Measurements from ENCODE around the gene ZNF277. TPM values are rescaled to one million over a fixed set of nuclear protein-coding genes. Genes with fewer than 3 reads are reported as not detected.

ZNF277 gene
- total and polyA plus RNA-seq, 10 of the 15 experiments (the other 5 are each of a cell fraction or from before 2014, with no cell fraction given), result 10.6 to 33.9 (median 22.0) TPM

DNA sequence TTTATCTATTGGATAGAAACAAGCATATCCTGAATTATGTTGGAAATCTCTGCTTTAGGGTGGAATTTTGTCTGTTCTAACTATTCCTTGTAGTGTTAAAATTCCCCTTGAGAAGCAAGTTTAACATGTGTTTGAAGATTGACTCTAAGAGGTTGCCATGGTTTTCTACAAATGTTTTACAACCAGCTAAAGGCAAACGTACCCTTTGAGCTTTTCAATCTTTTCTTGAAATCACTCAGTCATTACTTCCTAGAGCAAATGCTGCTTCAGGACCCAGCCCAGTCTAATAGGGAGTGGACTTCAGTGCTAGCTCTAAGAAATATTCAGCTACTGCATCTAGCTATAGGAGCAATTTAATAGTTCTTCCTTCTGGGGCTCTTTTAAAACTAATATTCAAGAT, 125.0 kb downstream of the ZNF277 start:
- intact Hi-C loops (cut with micrococcal nuclease; ENCODE audit: unreplicated experiment) (no loop called here), in situ Hi-C loops (cut with MboI) (no loop called here)
- no TSS peak for BruUV-seq (replicated peaks)
- DNase-seq (ENCODE audit: low read depth, low spot score), result no peak
- 40% methylated on average over 1 of the region's 1 CpG for WGBS (ENCODE audit: insufficient coverage, insufficient replicate concordance, low lambda C conversion rate, missing lambda C conversion rate)
- Histone ChIP-seq H2AFZ (ENCODE audit: control insufficient read depth, low read depth, low read length) (no peak overlapping the region), H4K20me1 (ENCODE audit: control insufficient read depth, insufficient read depth) (no peaks in the 10 kb centered on the region), H3K36me3 (ENCODE audit: control insufficient read depth in 2 of 2, insufficient read depth in 2 of 2, low read length in 1 of 2) (no peaks in the 10 kb centered on the region; a peak in 1 of 4 replicates), H3K9me3 (replicated peaks; ENCODE audit: control insufficient read depth, insufficient read depth, low read length) (no peaks in the 10 kb centered on the region), H3K4me3 (no peak overlapping the region), H3K27me3 (replicated peaks in 1 of 2; ENCODE audit: control insufficient read depth in 2 of 2, insufficient read depth in 2 of 2, low read length in 1 of 2) (no peaks in the 10 kb centered on the region), H3K79me2 (ENCODE audit: control insufficient read depth, insufficient read depth, low read length) (no peaks in the 10 kb centered on the region), H3K9ac (ENCODE audit: control insufficient read depth, insufficient read depth, low read length) (no peak overlapping the region), H3K27ac (ENCODE audit: control insufficient read depth, insufficient read depth) (no peak overlapping the region), H3K4me1 (ENCODE audit: control insufficient read depth, insufficient read depth, low read length) (no peaks in the 10 kb centered on the region), H3K4me2 (ENCODE audit: control insufficient read depth, insufficient read depth) (no peak overlapping the region)
- no peak for FAIRE-seq
- CTCF ChIA-PET, result no interaction called here
- RAD21 ChIA-PET (ENCODE audit: unreplicated experiment), result no interaction called here
- SMC1A ChIA-PET (ENCODE audit: uncharacterized antibody, unreplicated experiment), result no interaction called here
- POLR2A ChIA-PET, result no interaction called here
- no peak for TF ChIP-seq PAX5 (IDR thresholded peaks at IDR 0.05; ENCODE audit: borderline replicate concordance, low read depth, low read length)
- no peak for TF ChIP-seq SUPT20H (IDR thresholded peaks at IDR 0.05; ENCODE audit: borderline replicate concordance, control insufficient read depth, low read depth, low read length)
- TF ChIP-seq STAT3 (IDR thresholded peaks at IDR 0.05; ENCODE audit: low read depth, low read length), result no peak
- no peak for TF ChIP-seq SIX5 (IDR thresholded peaks at IDR 0.05; ENCODE audit: low read depth, low read length, severe bottlenecking)
- no peak for TF ChIP-seq MEF2B (IDR thresholded peaks at IDR 0.05; ENCODE audit: partially characterized antibody, poor library complexity, severe bottlenecking)
- no peak for ATAC-seq

- in situ Hi-C loops (cut with MboI) (no loop called here), intact Hi-C loops (cut with micrococcal nuclease; ENCODE audit: unreplicated experiment) (no loop called here)
- H3K27ac ChIP-seq (ENCODE audit: control insufficient read depth, insufficient read depth), result no peak overlapping the region
- no peak overlapping the region for H2AFZ ChIP-seq (ENCODE audit: control insufficient read depth, low read depth, low read length)
- SMC1A ChIA-PET (ENCODE audit: uncharacterized antibody, unreplicated experiment), result interaction anchor here (1.1 kb wide), 1 partner anchor 44 kb away, joined by 3 read pairs; no protein-coding TSS in a partner anchor
- no peaks in the 10 kb centered on the region for H3K27me3 ChIP-seq (replicated peaks in 1 of 2; ENCODE audit: control insufficient read depth in 2 of 2, insufficient read depth in 2 of 2, low read length in 1 of 2)
- DNase-seq (ENCODE audit: low read depth, low spot score), result no peak
- H3K4me3 ChIP-seq, result no peak overlapping the region
- TF ChIP-seq CEBPZ (IDR thresholded peaks at IDR 0.05; ENCODE audit: low read depth, low read length) (no peak), SREBF1 (IDR thresholded peaks at IDR 0.05; ENCODE audit: low read length) (no peak)
- no peak overlapping the region for H3K9ac ChIP-seq (ENCODE audit: control insufficient read depth, insufficient read depth, low read length)
- H3K4me1 ChIP-seq (ENCODE audit: control insufficient read depth, insufficient read depth, low read length), result no peaks in the 10 kb centered on the region
- POLR2A ChIA-PET, result no interaction called here
- RAD21 ChIA-PET (ENCODE audit: unreplicated experiment), result no interaction called here
- no peaks in the 10 kb centered on the region for H3K9me3 ChIP-seq (replicated peaks; ENCODE audit: control insufficient read depth, insufficient read depth, low read length)
- no peaks in the 10 kb centered on the region for H4K20me1 ChIP-seq (ENCODE audit: control insufficient read depth, insufficient read depth)
- H3K79me2 ChIP-seq (ENCODE audit: control insufficient read depth, insufficient read depth, low read length), result no peaks in the 10 kb centered on the region
- no peaks in the 10 kb centered on the region; a peak in 2 of 4 replicates for H3K36me3 ChIP-seq (ENCODE audit: control insufficient read depth in 2 of 2, insufficient read depth in 2 of 2, low read length in 1 of 2)
- ATAC-seq, result no peak
- H3K4me2 ChIP-seq (ENCODE audit: control insufficient read depth, insufficient read depth), result no peak overlapping the region
- WGBS (ENCODE audit: insufficient coverage, insufficient replicate concordance, low lambda C conversion rate, missing lambda C conversion rate), result 100% methylated on average over 1 of the region's 1 CpG
- CTCF ChIA-PET, result no interaction called here
- FAIRE-seq, result no peak
- BruUV-seq (replicated peaks), result no TSS peak
These were observed 127.9 kb downstream of the ZNF277 start for GRCh38 chr7:112334366-112334765.
